Right hindlimb (tissue), 1 donor: Measurements from ENCODE around the gene PIPOX.

ENCODE experiments used
- DNase-seq: peaks from one replicate; pipeline ENCODE4 v3.0.0-alpha.2; 2018

The PIPOX gene

GRCh38 chr17:29102046-29102445 is 59.1 kb downstream of the PIPOX start:
- no peak for DNase-seq

DNA sequence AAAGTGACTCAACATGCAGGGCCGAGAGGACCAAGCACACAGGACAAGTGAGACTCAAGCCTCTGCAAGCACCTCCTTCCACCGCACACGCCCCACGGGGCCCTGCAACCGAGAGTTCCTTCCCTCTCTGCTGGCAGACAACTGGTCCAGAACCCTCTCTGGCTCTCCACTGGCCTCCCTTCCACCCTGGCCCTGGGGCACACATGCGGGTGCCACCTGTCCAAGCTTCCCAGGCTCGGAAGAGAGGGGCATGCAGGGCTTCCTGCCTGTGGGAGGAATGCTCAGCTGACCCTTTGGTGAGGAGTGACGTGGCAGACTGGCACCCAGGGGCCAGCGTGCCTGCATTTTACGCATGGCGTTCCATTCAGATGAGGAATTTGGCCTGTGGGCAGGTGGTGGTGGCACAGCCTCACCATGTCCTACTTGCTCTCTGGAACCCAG is 59.8 kb downstream of the PIPOX start:
- DNase-seq, result no peak

GRCh38 chr17:29103341-29103740 is 60.4 kb downstream of the PIPOX start:
- no peak for DNase-seq
